ENCODE measurements around the gene DCX.

GRCh38 chrX:111244235-111244750 lies 167.7 kb downstream of the DCX start:
- TF ChIP-seq EP300 (IDR thresholded peaks at IDR 0.05; ENCODE audit: borderline replicate concordance): no peak
- no peak for TF ChIP-seq REST (IDR thresholded peaks at IDR 0.05; ENCODE audit: low read depth)
- no peak for TF ChIP-seq YY1 (IDR thresholded peaks at IDR 0.05; ENCODE audit: low read depth)
- TF ChIP-seq MAX (IDR thresholded peaks at IDR 0.05): no peak
- TF ChIP-seq NFIC (IDR thresholded peaks at IDR 0.05): no peak
- TF ChIP-seq USF1 (IDR thresholded peaks at IDR 0.05): no peak
- TF ChIP-seq ZBTB7A (IDR thresholded peaks at IDR 0.05; ENCODE audit: low read depth): no peak
- TF ChIP-seq CEBPB (IDR thresholded peaks at IDR 0.05): no peak
- no peak for TF ChIP-seq TCF12 (IDR thresholded peaks at IDR 0.05; ENCODE audit: low read depth)
- peak; percentile 48 for TF ChIP-seq RAD21 (IDR thresholded peaks at IDR 0.05; ENCODE audit: low read depth)

All from Ishikawa (cell line).